ENCODE measurements around the gene C3orf20. TPM values are rescaled to one million over a fixed set of nuclear protein-coding genes. Genes with fewer than 3 reads are reported as not detected.

C3orf20 gene
- total and polyA plus RNA-seq, 2 experiments from 2014 or later, result not detected

- ATAC-seq, result no peak
- Histone ChIP-seq H2AFZ (no peak overlapping the region), H3K79me2 (replicated peaks; ENCODE audit: insufficient read depth) (no peaks in the 10 kb centered on the region), H3K4me2 (no peak overlapping the region), H4K20me1 (replicated peaks; ENCODE audit: insufficient read depth) (no peaks in the 10 kb centered on the region), H3K9me2 (ENCODE audit: insufficient read depth) (no peaks in the 10 kb centered on the region), H3K4me3 (no peak overlapping the region), H3K27ac (ENCODE audit: low read depth) (no peak overlapping the region), H3F3A (replicated peaks; ENCODE audit: low read depth) (no peaks in the 10 kb centered on the region), H3K4me1 (ENCODE audit: insufficient read depth) (peaks cover 6% of the 10 kb centered on the region), H3K36me3 (ENCODE audit: insufficient read depth) (no peaks in the 10 kb centered on the region), H3K27me3 (ENCODE audit: insufficient read depth) (no peaks in the 10 kb centered on the region)
- Mint-ChIP-seq H3K27me3 (ENCODE audit: insufficient read depth, low read depth, poor library complexity) (peaks cover 8% of the 10 kb centered on the region), H3K4me3 (no peak overlapping the region), H3K36me3 (ENCODE audit: low read depth) (no peaks in the 10 kb centered on the region), H3K9me3 (no peaks in the 10 kb centered on the region; the same call in 2 of the 3 replicates), H3K27ac (no peak overlapping the region), H3K4me1 (peaks cover 20% of the 10 kb centered on the region; the same call in 2 of the 3 replicates)
- no peak for TF ChIP-seq POLR2AphosphoS5 (IDR thresholded peaks at IDR 0.05; ENCODE audit: low read depth)
- TF ChIP-seq CREB1 (CRISPR knock-in tag; IDR thresholded peaks at IDR 0.05; ENCODE audit: low read depth), result no peak
- no peak for TF ChIP-seq REST (IDR thresholded peaks at IDR 0.05; ENCODE audit: unreplicated experiment)
- no peak for TF ChIP-seq CTCF (conservative IDR thresholded peaks at IDR 0.05; ENCODE audit: low read depth in 2 of 2)
- TF ChIP-seq EZH2phosphoT487 (IDR thresholded peaks at IDR 0.05; ENCODE audit: unreplicated experiment), result no peak
- TF ChIP-seq ZNF462 (CRISPR knock-in tag; IDR thresholded peaks at IDR 0.05), result no peak
- TF ChIP-seq JUNB (IDR thresholded peaks at IDR 0.05; ENCODE audit: unreplicated experiment), result no peak
- TF ChIP-seq ZNF331 (CRISPR knock-in tag; IDR thresholded peaks at IDR 0.05; ENCODE audit: low read depth), result no peak
- TF ChIP-seq STAT1 (IDR thresholded peaks at IDR 0.05; ENCODE audit: unreplicated experiment), result no peak
- TF ChIP-seq NANOG (IDR thresholded peaks at IDR 0.05; ENCODE audit: borderline replicate concordance), result no peak
- no peak for TF ChIP-seq ETS1 (IDR thresholded peaks at IDR 0.05)
- no peak for TF ChIP-seq ZNF114 (CRISPR knock-in tag; IDR thresholded peaks at IDR 0.05)
- TF ChIP-seq EZH2 (IDR thresholded peaks at IDR 0.05; ENCODE audit: low read depth, unreplicated experiment), result no peak
- no peak for DNase-seq (ENCODE audit: low spot score)
These were observed 110.5 kb downstream of the C3orf20 start for GRCh38 chr3:14785207-14786155.
